ENCODE data around the gene YDJC. TPM values are rescaled to one million over a fixed set of nuclear protein-coding genes. Genes with fewer than 3 reads are reported as not detected.

Gene YDJC
- total and polyA plus RNA-seq, 2 of the 8 experiments (the other 6 are each of a cell fraction or from before 2014, with no cell fraction given), result 36.7 to 45.2 TPM

GRCh38 chr22:21641789-21642583 is 12.2 kb upstream of the YDJC start, which contains the start of gene SDF2L1 (continued):
- TF ChIP-seq SAP30 (IDR thresholded peaks at IDR 0.05; ENCODE audit: insufficient read depth, insufficient replicate concordance, low read length) (no peak), CEBPB (IDR thresholded peaks at IDR 0.05; ENCODE audit: low read depth, low read length) (no peak), SIRT6 (IDR thresholded peaks at IDR 0.05; ENCODE audit: low read length) (no peak), SP4 (IDR thresholded peaks at IDR 0.05; ENCODE audit: low read length) (no peak)

Measured in H1 (cell line).